ENCODE data around the gene NTRK3.

- TF ChIP-seq, protein P1, sequence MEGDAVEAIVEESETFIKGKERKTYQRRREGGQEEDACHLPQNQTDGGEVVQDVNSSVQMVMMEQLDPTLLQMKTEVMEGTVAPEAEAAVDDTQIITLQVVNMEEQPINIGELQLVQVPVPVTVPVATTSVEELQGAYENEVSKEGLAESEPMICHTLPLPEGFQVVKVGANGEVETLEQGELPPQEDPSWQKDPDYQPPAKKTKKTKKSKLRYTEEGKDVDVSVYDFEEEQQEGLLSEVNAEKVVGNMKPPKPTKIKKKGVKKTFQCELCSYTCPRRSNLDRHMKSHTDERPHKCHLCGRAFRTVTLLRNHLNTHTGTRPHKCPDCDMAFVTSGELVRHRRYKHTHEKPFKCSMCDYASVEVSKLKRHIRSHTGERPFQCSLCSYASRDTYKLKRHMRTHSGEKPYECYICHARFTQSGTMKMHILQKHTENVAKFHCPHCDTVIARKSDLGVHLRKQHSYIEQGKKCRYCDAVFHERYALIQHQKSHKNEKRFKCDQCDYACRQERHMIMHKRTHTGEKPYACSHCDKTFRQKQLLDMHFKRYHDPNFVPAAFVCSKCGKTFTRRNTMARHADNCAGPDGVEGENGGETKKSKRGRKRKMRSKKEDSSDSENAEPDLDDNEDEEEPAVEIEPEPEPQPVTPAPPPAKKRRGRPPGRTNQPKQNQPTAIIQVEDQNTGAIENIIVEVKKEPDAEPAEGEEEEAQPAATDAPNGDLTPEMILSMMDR (IDR thresholded peaks at IDR 0.05), result no peak
- TF ChIP-seq POLR2A (IDR thresholded peaks at IDR 0.05) (no peak), POLR2AphosphoS5 (IDR thresholded peaks at IDR 0.05) (no peak), EP300 (IDR thresholded peaks at IDR 0.05) (no peak)
These were observed 108.8 kb downstream of the NTRK3 start for GRCh38 chr15:88147760-88148159.

All from suprapubic skin (tissue), 4 donors.